ENCODE data around the gene CENPW.

The CENPW gene

DNA sequence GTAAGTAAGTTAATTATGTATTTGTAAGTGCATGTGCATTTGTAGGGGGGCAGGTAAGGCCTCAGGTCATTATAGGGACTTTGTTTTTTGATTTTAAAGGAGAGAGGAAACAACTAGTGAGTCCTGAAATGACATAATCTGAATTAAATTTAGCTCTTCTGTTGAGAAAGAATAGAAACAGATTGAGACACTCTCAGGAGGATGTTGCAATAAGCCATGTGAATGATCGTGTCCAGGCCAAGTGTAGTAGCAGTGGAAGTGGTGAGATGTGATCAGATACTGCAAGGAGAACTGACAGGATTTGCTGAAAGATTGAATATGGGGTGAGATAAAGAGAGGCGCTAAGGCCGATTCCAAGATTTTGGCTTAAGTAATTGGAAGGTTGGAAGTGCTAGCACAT lies 2.6 kb upstream of the CENPW start:
- Histone ChIP-seq H3K27ac (ENCODE audit: low read depth, low read length) (no peak overlapping the region), H3K4me2 (ENCODE audit: low read length) (no peak overlapping the region), H4K8ac (ENCODE audit: low read depth, low read length) (no peak overlapping the region), H2AFZ (ENCODE audit: insufficient read depth, low read length, poor library complexity) (no peak overlapping the region), H3K23ac (ENCODE audit: low read length) (no peak overlapping the region), H3K4me3 (ENCODE audit: low read depth, low read length) (no peak overlapping the region), H2BK12ac (ENCODE audit: low read length) (no peak overlapping the region), H3K27me3 (ENCODE audit: insufficient read depth, low read length) (no peaks in the 10 kb centered on the region), H3K9ac (ENCODE audit: low read length) (no peak overlapping the region), H2BK5ac (ENCODE audit: low read depth, low read length, poor library complexity) (no peak overlapping the region), H3K4me1 (ENCODE audit: control insufficient read depth in 1 of 2, insufficient read depth in 2 of 2, low read length in 2 of 2) (peaks cover 2 to 4% of the 10 kb centered on the region in 2 experiments), H3K9me3 (ENCODE audit: insufficient read depth, low read depth, low read length) (no peaks in the 10 kb centered on the region), H3K4ac (ENCODE audit: low read depth, low read length) (no peak overlapping the region), H4K91ac (ENCODE audit: low read depth, low read length) (no peak overlapping the region), H4K12ac (ENCODE audit: low read depth, low read length) (no peak overlapping the region), H3K14ac (ENCODE audit: low read length) (no peak overlapping the region), H3K18ac (ENCODE audit: low read length) (no peak overlapping the region), H3K36me3 (ENCODE audit: control insufficient read depth in 1 of 2, insufficient read depth in 2 of 2, low read length in 2 of 2) (no peaks in the 10 kb centered on the region), H3K79me1 (ENCODE audit: low read length) (no peaks in the 10 kb centered on the region), H2BK120ac (ENCODE audit: insufficient read depth, low read length, poor library complexity) (no peak overlapping the region), H3K79me2 (ENCODE audit: control insufficient read depth, insufficient read depth, low read length, poor library complexity) (peaks cover 1% of the 10 kb centered on the region), H2AK5ac (ENCODE audit: low read length) (no peak overlapping the region)
- WGBS (ENCODE audit: extremely low coverage, insufficient coverage, insufficient read length), result no CpG with 5 or more reads among the region's 3 CpGs
- peak in 1 of 2 donors; percentile 63 for DNase-seq

DNA sequence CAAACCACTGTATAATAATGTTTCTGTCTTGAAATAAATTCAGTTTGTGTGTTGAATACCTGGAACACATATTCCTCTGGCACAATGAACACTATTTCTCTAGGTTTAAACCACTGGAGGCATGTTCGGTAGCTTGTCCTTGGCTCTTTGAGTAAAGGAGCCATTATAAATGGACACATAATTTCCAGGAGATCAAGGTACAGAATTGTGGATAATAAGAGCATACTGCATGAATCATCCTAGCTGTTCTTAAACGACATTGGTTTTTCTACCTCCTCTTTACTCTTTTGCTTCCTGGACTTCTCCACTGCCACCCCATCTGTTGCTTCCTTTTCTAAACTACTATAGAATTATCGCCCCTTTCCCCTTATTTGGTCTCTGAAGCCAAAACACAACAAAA lies 1.2 kb downstream of the CENPW start:
- H2BK120ac ChIP-seq (ENCODE audit: insufficient read depth, low read length, poor library complexity), result no peak overlapping the region
- H3K23ac ChIP-seq (ENCODE audit: low read length), result no peak overlapping the region
- H3K4me3 ChIP-seq (ENCODE audit: low read depth, low read length), result no peak overlapping the region
- no peak for DNase-seq
- H3K4me2 ChIP-seq (ENCODE audit: low read length), result peak overlapping the region; percentile 80
- H3K27me3 ChIP-seq (ENCODE audit: insufficient read depth, low read length), result no peaks in the 10 kb centered on the region
- no peak overlapping the region for H3K27ac ChIP-seq (ENCODE audit: low read depth, low read length)
- H3K4me1 ChIP-seq (ENCODE audit: control insufficient read depth in 1 of 2, insufficient read depth in 2 of 2, low read length in 2 of 2), result peaks cover 2 to 4% of the 10 kb centered on the region in 2 experiments
- peaks cover 1% of the 10 kb centered on the region for H3K79me2 ChIP-seq (ENCODE audit: control insufficient read depth, insufficient read depth, low read length, poor library complexity)
- no peaks in the 10 kb centered on the region for H3K9me3 ChIP-seq (ENCODE audit: insufficient read depth, low read depth, low read length)
- no peaks in the 10 kb centered on the region for H3K79me1 ChIP-seq (ENCODE audit: low read length)
- no peak overlapping the region for H3K9ac ChIP-seq (ENCODE audit: low read length)
- no peak overlapping the region for H2AK5ac ChIP-seq (ENCODE audit: low read length)
- no peak overlapping the region for H4K12ac ChIP-seq (ENCODE audit: low read depth, low read length)
- H3K36me3 ChIP-seq (ENCODE audit: control insufficient read depth in 1 of 2, insufficient read depth in 2 of 2, low read length in 2 of 2), result no peaks in the 10 kb centered on the region
- H3K4ac ChIP-seq (ENCODE audit: low read depth, low read length), result peak overlapping the region; percentile 62
- no peak overlapping the region for H2AFZ ChIP-seq (ENCODE audit: insufficient read depth, low read length, poor library complexity)
- H4K8ac ChIP-seq (ENCODE audit: low read depth, low read length), result no peak overlapping the region
- no peak overlapping the region for H3K18ac ChIP-seq (ENCODE audit: low read length)
- no peak overlapping the region for H2BK5ac ChIP-seq (ENCODE audit: low read depth, low read length, poor library complexity)
- no CpG with 5 or more reads among the region's 3 CpGs for WGBS (ENCODE audit: extremely low coverage, insufficient coverage, insufficient read length)
- no peak overlapping the region for H3K14ac ChIP-seq (ENCODE audit: low read length)
- no peak overlapping the region for H4K91ac ChIP-seq (ENCODE audit: low read depth, low read length)
- H2BK12ac ChIP-seq (ENCODE audit: low read length), result no peak overlapping the region

DNA sequence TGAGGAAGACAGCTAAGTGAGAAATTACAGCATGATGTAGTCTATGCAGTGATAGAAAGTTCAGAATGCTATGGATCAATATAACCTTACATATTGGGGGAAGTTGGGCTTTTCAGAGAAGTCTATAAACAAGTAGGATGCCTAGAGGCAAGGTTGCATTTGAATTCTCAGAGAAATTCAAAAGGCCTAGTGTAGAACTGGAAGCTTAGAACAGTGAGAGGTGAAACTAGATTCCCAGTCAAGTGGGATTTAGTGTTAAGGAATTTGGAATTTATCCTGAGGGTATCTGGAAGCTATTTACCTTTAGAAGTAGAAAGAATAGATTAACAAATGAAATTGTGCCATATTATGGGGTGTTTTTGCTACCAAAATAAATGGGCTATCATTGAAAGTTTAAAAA lies 4.3 kb downstream of the CENPW start:
- Histone ChIP-seq H4K12ac (ENCODE audit: low read depth, low read length) (no peak overlapping the region), H3K4me3 (ENCODE audit: low read depth, low read length) (no peak overlapping the region), H3K23ac (ENCODE audit: low read length) (no peak overlapping the region), H3K4ac (ENCODE audit: low read depth, low read length) (no peak overlapping the region), H2BK12ac (ENCODE audit: low read length) (no peak overlapping the region), H3K27me3 (ENCODE audit: insufficient read depth, low read length) (no peaks in the 10 kb centered on the region), H2AFZ (ENCODE audit: insufficient read depth, low read length, poor library complexity) (no peak overlapping the region), H3K4me1 (ENCODE audit: control insufficient read depth in 1 of 2, insufficient read depth in 2 of 2, low read length in 2 of 2) (peaks cover 2 to 4% of the 10 kb centered on the region in 2 experiments), H4K8ac (ENCODE audit: low read depth, low read length) (no peak overlapping the region), H4K91ac (ENCODE audit: low read depth, low read length) (no peak overlapping the region), H3K18ac (ENCODE audit: low read length) (no peak overlapping the region), H2AK5ac (ENCODE audit: low read length) (no peak overlapping the region), H3K9ac (ENCODE audit: low read length) (no peak overlapping the region), H3K9me3 (ENCODE audit: insufficient read depth, low read depth, low read length) (no peaks in the 10 kb centered on the region), H3K27ac (ENCODE audit: low read depth, low read length) (no peak overlapping the region), H3K36me3 (ENCODE audit: control insufficient read depth in 1 of 2, insufficient read depth in 2 of 2, low read length in 2 of 2) (no peaks in the 10 kb centered on the region), H3K14ac (ENCODE audit: low read length) (no peak overlapping the region), H3K79me2 (ENCODE audit: control insufficient read depth, insufficient read depth, low read length, poor library complexity) (peaks cover 1% of the 10 kb centered on the region), H2BK120ac (ENCODE audit: insufficient read depth, low read length, poor library complexity) (no peak overlapping the region), H3K79me1 (ENCODE audit: low read length) (no peaks in the 10 kb centered on the region), H3K4me2 (ENCODE audit: low read length) (no peak overlapping the region), H2BK5ac (ENCODE audit: low read depth, low read length, poor library complexity) (no peak overlapping the region)
- no peak for DNase-seq

DNA sequence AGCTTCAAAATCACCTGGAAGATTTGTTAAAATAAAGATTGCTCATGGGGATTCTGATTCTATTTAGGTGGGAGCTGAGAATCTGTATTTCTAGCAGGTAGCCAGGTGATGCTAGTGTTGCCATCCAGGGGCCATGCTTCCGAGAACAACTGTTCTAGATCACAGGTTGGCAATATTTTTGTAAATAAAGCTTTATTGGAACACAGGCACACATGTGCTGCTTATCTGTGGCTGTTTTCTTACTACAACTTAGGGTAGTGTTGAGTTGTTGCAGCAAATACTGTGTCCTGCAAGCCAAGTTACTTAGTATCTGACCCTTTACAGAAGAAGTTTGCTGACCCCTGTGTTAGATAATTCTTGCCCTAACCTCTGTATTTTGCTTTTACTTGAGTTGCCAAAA lies 12.0 kb downstream of the CENPW start:
- Histone ChIP-seq H3K9me3 (ENCODE audit: insufficient read depth, low read depth, low read length) (no peaks in the 10 kb centered on the region), H3K79me1 (ENCODE audit: low read length) (no peaks in the 10 kb centered on the region), H2BK5ac (ENCODE audit: low read depth, low read length, poor library complexity) (no peak overlapping the region), H2AK5ac (ENCODE audit: low read length) (no peak overlapping the region), H3K4me1 (ENCODE audit: control insufficient read depth in 1 of 2, insufficient read depth in 2 of 2, low read length in 2 of 2) (no peaks in the 10 kb centered on the region), H3K27me3 (ENCODE audit: insufficient read depth, low read length) (no peaks in the 10 kb centered on the region), H3K4me2 (ENCODE audit: low read length) (no peak overlapping the region), H2BK120ac (ENCODE audit: insufficient read depth, low read length, poor library complexity) (no peak overlapping the region), H3K27ac (ENCODE audit: low read depth, low read length) (no peak overlapping the region), H2BK12ac (ENCODE audit: low read length) (no peak overlapping the region), H4K91ac (ENCODE audit: low read depth, low read length) (no peak overlapping the region), H3K36me3 (ENCODE audit: control insufficient read depth in 1 of 2, insufficient read depth in 2 of 2, low read length in 2 of 2) (peaks cover 0 to 2% of the 10 kb centered on the region in 2 experiments), H4K12ac (ENCODE audit: low read depth, low read length) (no peak overlapping the region), H3K4ac (ENCODE audit: low read depth, low read length) (no peak overlapping the region), H3K9ac (ENCODE audit: low read length) (no peak overlapping the region), H3K79me2 (ENCODE audit: control insufficient read depth, insufficient read depth, low read length, poor library complexity) (no peaks in the 10 kb centered on the region), H3K14ac (ENCODE audit: low read length) (no peak overlapping the region), H3K18ac (ENCODE audit: low read length) (no peak overlapping the region), H3K23ac (ENCODE audit: low read length) (no peak overlapping the region), H4K8ac (ENCODE audit: low read depth, low read length) (no peak overlapping the region), H3K4me3 (ENCODE audit: low read depth, low read length) (no peak overlapping the region), H2AFZ (ENCODE audit: insufficient read depth, low read length, poor library complexity) (no peak overlapping the region)
- WGBS (ENCODE audit: extremely low coverage, insufficient coverage, insufficient read length), result no CpG with 5 or more reads among the region's 1 CpG
- no peak for DNase-seq

DNA sequence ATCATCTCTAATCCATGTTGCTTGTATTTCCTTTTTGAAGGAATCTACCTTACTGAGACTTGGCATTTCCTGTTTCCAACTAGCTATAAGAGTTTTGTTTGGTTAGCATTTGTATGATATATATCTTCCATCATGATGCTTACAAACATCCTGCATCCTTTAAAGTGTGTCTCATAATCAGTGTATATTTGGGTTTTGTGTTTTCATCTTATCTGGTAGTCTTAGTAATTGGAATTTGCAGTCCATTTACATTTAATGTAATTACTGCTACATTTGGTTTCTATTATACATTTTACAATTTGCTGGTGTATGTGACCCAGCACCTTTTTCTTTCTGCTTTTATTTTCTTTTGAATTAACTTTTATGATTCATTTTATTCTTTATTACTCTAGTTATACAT lies 12.6 kb downstream of the CENPW start:
- Histone ChIP-seq H3K36me3 (ENCODE audit: control insufficient read depth in 1 of 2, insufficient read depth in 2 of 2, low read length in 2 of 2) (peaks cover 0 to 2% of the 10 kb centered on the region in 2 experiments), H3K4me3 (ENCODE audit: low read depth, low read length) (no peak overlapping the region), H3K4me1 (ENCODE audit: control insufficient read depth in 1 of 2, insufficient read depth in 2 of 2, low read length in 2 of 2) (no peaks in the 10 kb centered on the region), H2AK5ac (ENCODE audit: low read length) (no peak overlapping the region), H3K18ac (ENCODE audit: low read length) (no peak overlapping the region), H2BK12ac (ENCODE audit: low read length) (no peak overlapping the region), H2BK5ac (ENCODE audit: low read depth, low read length, poor library complexity) (no peak overlapping the region), H3K9me3 (ENCODE audit: insufficient read depth, low read depth, low read length) (no peaks in the 10 kb centered on the region), H4K12ac (ENCODE audit: low read depth, low read length) (no peak overlapping the region), H3K4ac (ENCODE audit: low read depth, low read length) (no peak overlapping the region), H3K27me3 (ENCODE audit: insufficient read depth, low read length) (no peaks in the 10 kb centered on the region), H4K8ac (ENCODE audit: low read depth, low read length) (no peak overlapping the region), H4K91ac (ENCODE audit: low read depth, low read length) (no peak overlapping the region), H2AFZ (ENCODE audit: insufficient read depth, low read length, poor library complexity) (no peak overlapping the region), H3K27ac (ENCODE audit: low read depth, low read length) (no peak overlapping the region), H3K14ac (ENCODE audit: low read length) (no peak overlapping the region), H3K9ac (ENCODE audit: low read length) (no peak overlapping the region), H3K23ac (ENCODE audit: low read length) (no peak overlapping the region), H3K79me1 (ENCODE audit: low read length) (no peaks in the 10 kb centered on the region), H3K79me2 (ENCODE audit: control insufficient read depth, insufficient read depth, low read length, poor library complexity) (no peaks in the 10 kb centered on the region), H3K4me2 (ENCODE audit: low read length) (no peak overlapping the region), H2BK120ac (ENCODE audit: insufficient read depth, low read length, poor library complexity) (no peak overlapping the region)
- DNase-seq, result no peak
